Occipital lobe (tissue), 2 donors: ENCODE measurements around the gene PTPRG. TPM values are rescaled to one million over a fixed set of nuclear protein-coding genes. Genes with fewer than 3 reads are reported as not detected.
A peak's percentile ranks its signal among the peaks of the same experiment; 100 is the strongest.

Experiments used
- DNase-seq: peaks from one replicate; lab custom pipeline; 2025; lab: John Stamatoyannopoulos, UW
- total RNA-seq: library from RNA; depleted of rRNA; stranded (reverse); fragments of >200 nt; gene quantifications from one replicate; pipeline ENCODE4 v1.2.3, GENCODE V29; 2014

PTPRG gene
- total RNA-seq, 1 donor from 2014 or later: 81.4 TPM

GRCh38 chr3:61562721-61563312, 1.4 kb downstream of the PTPRG start:
- no peak for DNase-seq

GRCh38 chr3:61563313-61564271, 2.2 kb downstream of the PTPRG start:
- DNase-seq: no peak

- DNase-seq: peak; percentile 59
Observed at GRCh38 chr3:61564395-61565059, 3.2 kb downstream of the PTPRG start.

- no peak for DNase-seq
Observed at GRCh38 chr3:61565569-61565968, 4.2 kb downstream of the PTPRG start.

- DNase-seq: no peak
Observed at GRCh38 chr3:61568127-61568526, 6.8 kb downstream of the PTPRG start.

- no peak for DNase-seq
Observed at GRCh38 chr3:61569856-61570580, 8.6 kb downstream of the PTPRG start.

GRCh38 chr3:61570813-61571212, 9.4 kb downstream of the PTPRG start:
- no peak for DNase-seq

GRCh38 chr3:61571516-61572336, 10.4 kb downstream of the PTPRG start:
- DNase-seq: no peak

- DNase-seq: no peak
Observed at GRCh38 chr3:61572879-61573278, 11.5 kb downstream of the PTPRG start.

GRCh38 chr3:61573441-61573840, 12.1 kb downstream of the PTPRG start:
- DNase-seq: no peak

- no peak for DNase-seq
Observed at GRCh38 chr3:61574854-61575253, 13.5 kb downstream of the PTPRG start.

- no peak for DNase-seq
Observed at GRCh38 chr3:61575893-61576292, 14.5 kb downstream of the PTPRG start.

GRCh38 chr3:61577760-61578159, 16.4 kb downstream of the PTPRG start:
- DNase-seq: no peak

- no peak for DNase-seq
Observed at GRCh38 chr3:61578667-61579367, 17.4 kb downstream of the PTPRG start.

- no peak for DNase-seq
Observed at GRCh38 chr3:61579685-61580084, 18.3 kb downstream of the PTPRG start.

GRCh38 chr3:61580982-61581643, 19.7 kb downstream of the PTPRG start:
- DNase-seq: no peak

GRCh38 chr3:61582287-61582686, 20.9 kb downstream of the PTPRG start:
- DNase-seq: no peak

GRCh38 chr3:61582846-61583245, 21.5 kb downstream of the PTPRG start:
- no peak for DNase-seq
